ENCODE results near the gene CFAP251.

Gene CFAP251

DNA sequence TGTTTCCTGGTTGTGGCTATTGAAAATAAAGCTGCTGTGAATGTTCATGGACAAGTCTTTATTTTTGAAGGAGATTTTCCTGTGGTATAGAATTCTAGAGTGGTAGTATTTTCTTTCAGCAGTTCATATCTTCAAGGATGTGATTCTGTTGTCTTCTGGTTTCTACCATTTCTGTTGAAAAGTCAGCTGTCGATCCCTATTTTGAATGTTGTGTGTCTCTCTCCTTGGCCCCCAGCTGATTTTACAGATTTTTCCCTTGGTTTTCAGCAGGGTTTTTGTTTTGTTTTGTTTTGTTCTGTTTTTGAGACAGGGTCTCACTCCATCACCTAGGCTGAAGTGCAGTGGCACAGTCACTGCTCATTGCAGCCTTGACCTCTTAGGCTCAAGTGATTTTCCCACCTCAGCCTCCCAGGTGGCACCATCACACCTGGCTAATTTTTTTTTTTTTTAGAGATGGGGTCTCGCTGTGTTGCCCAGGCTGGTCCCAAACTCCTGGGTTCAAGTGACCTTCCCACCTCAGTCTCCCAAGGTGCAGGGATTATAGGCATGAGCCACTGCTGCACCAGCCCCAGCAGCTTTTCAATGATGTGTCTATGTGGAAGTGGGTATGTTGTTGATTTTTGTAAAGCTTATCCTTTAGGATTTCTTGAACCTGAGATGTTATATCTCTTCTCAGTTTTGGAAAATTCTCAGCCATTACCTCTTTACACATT, 28.1 kb downstream of the CFAP251 start:
- TF ChIP-seq, protein P1, sequence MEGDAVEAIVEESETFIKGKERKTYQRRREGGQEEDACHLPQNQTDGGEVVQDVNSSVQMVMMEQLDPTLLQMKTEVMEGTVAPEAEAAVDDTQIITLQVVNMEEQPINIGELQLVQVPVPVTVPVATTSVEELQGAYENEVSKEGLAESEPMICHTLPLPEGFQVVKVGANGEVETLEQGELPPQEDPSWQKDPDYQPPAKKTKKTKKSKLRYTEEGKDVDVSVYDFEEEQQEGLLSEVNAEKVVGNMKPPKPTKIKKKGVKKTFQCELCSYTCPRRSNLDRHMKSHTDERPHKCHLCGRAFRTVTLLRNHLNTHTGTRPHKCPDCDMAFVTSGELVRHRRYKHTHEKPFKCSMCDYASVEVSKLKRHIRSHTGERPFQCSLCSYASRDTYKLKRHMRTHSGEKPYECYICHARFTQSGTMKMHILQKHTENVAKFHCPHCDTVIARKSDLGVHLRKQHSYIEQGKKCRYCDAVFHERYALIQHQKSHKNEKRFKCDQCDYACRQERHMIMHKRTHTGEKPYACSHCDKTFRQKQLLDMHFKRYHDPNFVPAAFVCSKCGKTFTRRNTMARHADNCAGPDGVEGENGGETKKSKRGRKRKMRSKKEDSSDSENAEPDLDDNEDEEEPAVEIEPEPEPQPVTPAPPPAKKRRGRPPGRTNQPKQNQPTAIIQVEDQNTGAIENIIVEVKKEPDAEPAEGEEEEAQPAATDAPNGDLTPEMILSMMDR (IDR thresholded peaks at IDR 0.05), result no peak

DNA sequence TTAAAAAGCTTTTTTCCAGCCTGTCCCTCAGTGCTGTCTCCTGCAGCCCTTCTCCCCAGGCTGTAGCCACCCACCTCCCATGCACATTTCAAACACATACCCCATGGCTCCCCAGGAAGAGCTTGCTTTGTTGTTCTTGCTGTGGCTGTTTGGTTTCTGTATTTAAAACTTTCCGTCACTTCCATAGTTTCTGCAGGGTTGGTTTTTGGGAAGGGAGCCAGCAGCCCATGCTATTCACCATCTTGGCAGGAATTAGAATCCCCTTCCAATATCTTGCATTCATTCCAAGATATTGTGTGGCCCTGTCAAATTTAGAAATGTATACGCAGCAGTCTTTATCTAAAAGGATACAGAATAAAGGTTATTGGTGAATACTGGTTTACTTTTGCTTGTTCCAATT, 29.6 kb downstream of the CFAP251 start:
- TF ChIP-seq, protein P1 (IDR thresholded peaks at IDR 0.05), result no peak

DNA sequence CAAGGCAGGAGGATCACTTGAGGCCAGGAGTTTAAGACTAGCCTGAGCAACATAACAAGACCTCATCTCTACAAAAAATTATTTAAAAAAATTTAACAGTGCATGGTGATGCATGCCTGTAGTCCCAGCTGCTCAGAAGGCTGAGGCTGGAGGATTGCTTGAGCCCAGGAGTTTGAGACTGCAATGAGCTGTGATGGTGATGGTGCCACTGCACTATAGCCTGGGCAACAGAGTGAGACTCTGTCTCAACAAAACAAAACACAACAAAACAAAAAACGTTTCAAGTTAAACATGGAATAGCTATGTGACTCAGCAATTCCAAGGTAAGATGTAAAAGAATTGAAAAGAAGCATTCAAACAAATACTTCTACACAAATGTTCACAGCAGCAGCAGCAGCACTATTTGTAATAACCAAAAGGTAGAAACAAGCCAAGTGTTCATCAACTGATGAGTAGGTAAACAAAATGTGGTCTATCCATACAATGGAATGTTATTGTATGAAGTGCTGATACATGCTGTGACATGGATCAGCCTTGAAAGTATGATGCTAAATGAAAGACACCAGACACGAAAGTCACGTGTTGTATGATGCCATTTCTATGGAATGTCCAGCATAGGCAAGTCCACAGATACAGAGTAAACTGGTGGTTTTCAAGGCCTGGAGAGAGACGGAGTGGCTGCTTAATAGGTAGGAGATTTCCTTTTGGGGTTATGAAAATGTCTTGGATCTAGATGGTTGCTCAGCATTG, 31.4 kb downstream of the CFAP251 start:
- TF ChIP-seq, protein P1 (IDR thresholded peaks at IDR 0.05), result no peak

DNA sequence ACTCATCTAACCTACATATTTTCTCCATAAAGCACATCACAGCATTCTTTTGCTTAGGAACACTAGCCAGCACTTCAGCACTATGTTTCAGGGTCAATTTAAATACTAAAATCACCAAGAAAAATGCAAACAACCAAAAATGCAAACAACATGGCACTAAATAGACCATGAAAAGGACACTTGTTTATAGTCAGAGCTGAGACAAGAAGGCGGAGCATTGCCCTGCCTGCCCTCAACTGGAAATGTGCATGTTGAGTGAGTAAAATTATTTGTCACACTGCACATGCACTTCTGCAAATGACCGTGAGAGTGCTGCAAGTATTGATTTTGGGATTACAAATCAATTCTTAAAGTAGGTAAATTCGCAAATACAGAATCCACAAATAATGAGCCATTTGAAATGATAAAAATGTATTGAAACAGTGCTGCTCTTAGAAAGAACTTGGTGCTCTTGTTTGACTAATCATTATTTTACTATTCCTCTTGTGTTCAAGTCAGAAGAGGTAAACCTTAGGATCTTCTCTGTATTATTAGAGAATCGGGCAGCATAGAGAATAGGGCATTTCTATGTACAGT, 34.8 kb downstream of the CFAP251 start:
- TF ChIP-seq, protein P1 (IDR thresholded peaks at IDR 0.05), result no peak

DNA sequence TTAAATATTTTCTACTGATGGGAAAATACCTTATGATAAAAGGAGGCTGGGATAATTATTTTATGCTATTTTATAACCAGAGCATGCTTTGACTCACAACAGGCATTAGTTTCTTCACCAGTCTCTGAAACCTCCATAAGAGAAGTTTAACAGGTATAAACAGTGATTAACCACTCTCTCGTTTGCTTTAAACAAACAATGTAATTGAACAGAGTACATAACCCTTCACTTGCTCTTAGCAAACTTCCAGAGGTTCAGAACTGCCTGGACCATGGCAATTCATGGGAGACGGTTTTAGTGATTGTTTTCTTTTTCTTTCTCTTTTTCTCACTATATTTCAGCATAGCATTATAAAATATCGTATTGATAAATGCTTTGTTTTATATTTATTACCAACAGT, 35.3 kb downstream of the CFAP251 start:
- TF ChIP-seq, protein P1 (IDR thresholded peaks at IDR 0.05), result no peak

DNA sequence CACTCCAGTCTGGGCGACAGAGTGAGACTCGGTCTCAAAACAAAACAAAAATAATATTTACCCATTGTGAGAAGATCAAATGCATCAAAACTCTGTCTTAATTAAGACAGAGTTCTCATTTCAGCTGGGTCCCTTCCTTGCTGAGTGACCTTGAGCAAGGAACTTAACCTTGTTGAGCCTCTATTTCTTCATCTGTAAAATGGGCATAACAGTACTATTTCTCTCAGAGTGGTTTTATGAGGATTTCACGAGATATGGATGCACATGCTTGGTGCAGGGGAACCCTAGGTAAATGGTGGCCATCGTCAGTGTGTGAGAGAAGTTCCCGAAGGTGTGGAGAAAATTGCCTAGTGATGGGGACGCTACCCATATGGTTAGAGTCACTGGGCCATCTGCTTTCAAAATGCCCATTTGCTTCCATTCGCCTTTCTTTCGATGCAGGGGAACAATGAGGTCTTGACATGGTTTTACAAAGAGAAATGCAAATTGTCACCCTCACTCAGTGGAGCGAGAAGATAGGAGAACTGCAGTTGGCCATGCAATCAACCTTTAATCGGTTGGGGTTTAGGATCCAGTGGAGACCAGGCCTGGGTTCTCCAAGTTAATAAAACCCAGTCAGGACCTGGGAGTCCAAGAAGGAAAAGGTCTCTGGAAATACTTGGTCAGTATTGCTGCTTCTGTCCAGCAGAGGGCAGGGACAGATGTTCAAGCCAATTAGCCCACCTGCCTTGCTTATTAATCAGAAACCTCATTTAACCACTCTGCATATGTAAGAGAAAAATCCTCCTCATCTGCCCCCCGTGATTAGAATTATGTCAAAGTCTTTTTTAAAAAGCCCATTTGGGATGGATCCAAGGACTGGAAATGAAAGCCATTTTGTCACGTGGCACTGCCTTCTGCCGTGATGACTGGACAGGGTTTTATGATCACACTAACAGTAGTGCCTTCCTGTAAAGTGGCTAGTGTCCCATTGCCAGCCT, 37.2 kb downstream of the CFAP251 start:
- TF ChIP-seq, protein P1 (IDR thresholded peaks at IDR 0.05), result peak; percentile 54

Data from LNCAP (cell line).